ENCODE measurements around the gene CDS2. TPM values are rescaled to one million over a fixed set of nuclear protein-coding genes. Genes with fewer than 3 reads are reported as not detected.

Gene CDS2
- total and polyA plus RNA-seq, 8 donors: 2.1 to 88.1 (median 14.7) TPM

GRCh38 chr20:5183731-5184474 lies 57.1 kb downstream of the CDS2 start:
- 76 to 87% (median 82%) methylated on average over 13 of the region's 13 CpGs for WGBS, 5 donors
- H3K27ac ChIP-seq: no peak overlapping the region
- H3K9me3 ChIP-seq: no peaks in the 10 kb centered on the region
- H3K4me1 ChIP-seq: peaks cover 0 to 17% (median 8%) of the 10 kb centered on the region in 4 donors
- intact Hi-C loops (cut with DNase I; ENCODE audit: low total_unique reads): no loop called here
- DNase-seq: no peak
- H3K36me3 ChIP-seq: peaks cover 20 to 96% (median 87%) of the 10 kb centered on the region in 4 donors
- H3K27me3 ChIP-seq: no peaks in the 10 kb centered on the region
- H3K4me3 ChIP-seq: no peak overlapping the region
- TF ChIP-seq EP300 (IDR thresholded peaks at IDR 0.05) (no peak), POLR2A (IDR thresholded peaks at IDR 0.05) (no peak), CTCF (IDR thresholded peaks at IDR 0.05) (no peak), POLR2AphosphoS5 (IDR thresholded peaks at IDR 0.05) (no peak)

GRCh38 chr20:5184684-5185083 lies 57.9 kb downstream of the CDS2 start:
- no peak for TF ChIP-seq CTCF (IDR thresholded peaks at IDR 0.05)
- no peak for TF ChIP-seq POLR2AphosphoS5 (IDR thresholded peaks at IDR 0.05)
- no peak for TF ChIP-seq EP300 (IDR thresholded peaks at IDR 0.05)
- TF ChIP-seq POLR2A (IDR thresholded peaks at IDR 0.05): no peak
- Histone ChIP-seq H3K4me1 (peaks cover 0 to 17% (median 8%) of the 10 kb centered on the region in 4 donors), H3K27me3 (no peaks in the 10 kb centered on the region), H3K36me3 (peaks cover 28 to 96% (median 87%) of the 10 kb centered on the region in 4 donors), H3K27ac (no peak overlapping the region), H3K9me3 (no peaks in the 10 kb centered on the region), H3K4me3 (no peak overlapping the region)
- WGBS, 5 donors: 84 to 92% (median 86%) methylated on average over 1 of the region's 1 CpG
- no peak for DNase-seq
- intact Hi-C loops (cut with DNase I; ENCODE audit: low total_unique reads): no loop called here

- H3K4me1 ChIP-seq: peaks cover 2 to 10% (median 5%) of the 10 kb centered on the region in 4 donors
- no peak for DNase-seq
- TF ChIP-seq CTCF (IDR thresholded peaks at IDR 0.05) (no peak), POLR2A (IDR thresholded peaks at IDR 0.05) (no peak), POLR2AphosphoS5 (IDR thresholded peaks at IDR 0.05) (no peak), EP300 (IDR thresholded peaks at IDR 0.05) (no peak)
- intact Hi-C loops (cut with DNase I; ENCODE audit: low total_unique reads): no loop called here
- WGBS, 5 donors: 88 to 97% (median 92%) methylated on average over 3 of the region's 3 CpGs
- H3K36me3 ChIP-seq: peaks cover 32 to 96% (median 93%) of the 10 kb centered on the region in 4 donors
- H3K27ac ChIP-seq: no peak overlapping the region
- H3K27me3 ChIP-seq: no peaks in the 10 kb centered on the region
- no peaks in the 10 kb centered on the region for H3K9me3 ChIP-seq
- no peak overlapping the region for H3K4me3 ChIP-seq
These were observed 60.3 kb downstream of the CDS2 start for GRCh38 chr20:5187122-5187521.

GRCh38 chr20:5188736-5189135 lies 61.9 kb downstream of the CDS2 start:
- DNase-seq: no peak
- Histone ChIP-seq H3K27me3 (no peaks in the 10 kb centered on the region), H3K36me3 (peaks cover 32 to 88% (median 82%) of the 10 kb centered on the region in 4 donors), H3K27ac (no peak overlapping the region), H3K4me3 (no peak overlapping the region), H3K4me1 (peaks cover 0 to 10% (median 7%) of the 10 kb centered on the region in 4 donors), H3K9me3 (no peaks in the 10 kb centered on the region)
- intact Hi-C loops (cut with DNase I; ENCODE audit: low total_unique reads): no loop called here
- WGBS, 5 donors: 84 to 87% (median 84%) methylated on average over 7 of the region's 7 CpGs
- TF ChIP-seq POLR2A (IDR thresholded peaks at IDR 0.05): no peak
- no peak for TF ChIP-seq POLR2AphosphoS5 (IDR thresholded peaks at IDR 0.05)
- no peak for TF ChIP-seq CTCF (IDR thresholded peaks at IDR 0.05)

Measured in stomach (tissue), 9 donors.